D721Med (cell line): ENCODE data around the gene PGAP3.

Experiments
- DNase-seq: peaks from one replicate; pipeline ENCODE4 v3.0.0; 2011; ENCODE audit warnings: low spot score; ENCODE audit not compliant: insufficient read length
- FAIRE-seq: peaks from 2 replicates; lab custom pipeline; 2011; peaks lifted over from hg19 to GRCh38; lab: Jason Lieb, UNC
- TF ChIP-seq, protein P1 (sequence below): IDR thresholded peaks from 2 replicates; pipeline ENCODE4 v1.5.1; 2012; ENCODE audit warnings: mild to moderate bottlenecking, control low read depth; ENCODE audit not compliant: insufficient read depth; ENCODE audit errors: missing control alignments

The PGAP3 gene

DNA sequence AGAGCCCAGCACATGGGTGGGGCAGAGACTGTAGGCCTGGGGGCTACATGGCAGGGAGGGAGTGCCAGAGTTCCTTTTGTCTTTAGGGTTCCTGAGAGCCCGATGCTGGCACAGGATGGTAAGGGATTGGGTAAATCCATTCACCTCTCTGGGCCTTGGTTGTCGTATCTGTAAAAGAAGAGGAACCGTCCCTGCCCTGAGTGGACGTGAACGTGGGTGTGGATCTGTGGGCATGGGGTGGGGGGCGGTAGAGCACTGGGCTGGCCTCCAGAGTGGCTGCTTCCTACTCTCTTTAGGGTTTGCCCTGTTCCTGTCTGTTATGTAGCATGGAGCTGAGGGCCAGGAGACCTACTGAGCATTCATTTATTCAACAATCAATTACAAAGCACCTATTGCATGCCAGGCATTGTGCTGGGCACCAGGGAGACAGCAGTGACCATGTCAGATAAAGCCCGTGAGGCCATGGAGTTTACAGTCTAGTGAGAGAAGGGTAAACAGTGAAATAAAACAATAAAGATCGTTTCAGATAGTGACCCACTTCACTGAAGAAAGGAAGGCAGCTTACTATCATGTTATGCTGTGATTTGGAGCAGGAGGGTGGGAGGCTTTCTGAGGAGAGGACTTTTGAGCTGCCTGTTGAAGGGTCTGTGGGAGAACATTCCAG, 35.8 kb downstream of the PGAP3 start:
- no peak for FAIRE-seq
- TF ChIP-seq, protein P1, sequence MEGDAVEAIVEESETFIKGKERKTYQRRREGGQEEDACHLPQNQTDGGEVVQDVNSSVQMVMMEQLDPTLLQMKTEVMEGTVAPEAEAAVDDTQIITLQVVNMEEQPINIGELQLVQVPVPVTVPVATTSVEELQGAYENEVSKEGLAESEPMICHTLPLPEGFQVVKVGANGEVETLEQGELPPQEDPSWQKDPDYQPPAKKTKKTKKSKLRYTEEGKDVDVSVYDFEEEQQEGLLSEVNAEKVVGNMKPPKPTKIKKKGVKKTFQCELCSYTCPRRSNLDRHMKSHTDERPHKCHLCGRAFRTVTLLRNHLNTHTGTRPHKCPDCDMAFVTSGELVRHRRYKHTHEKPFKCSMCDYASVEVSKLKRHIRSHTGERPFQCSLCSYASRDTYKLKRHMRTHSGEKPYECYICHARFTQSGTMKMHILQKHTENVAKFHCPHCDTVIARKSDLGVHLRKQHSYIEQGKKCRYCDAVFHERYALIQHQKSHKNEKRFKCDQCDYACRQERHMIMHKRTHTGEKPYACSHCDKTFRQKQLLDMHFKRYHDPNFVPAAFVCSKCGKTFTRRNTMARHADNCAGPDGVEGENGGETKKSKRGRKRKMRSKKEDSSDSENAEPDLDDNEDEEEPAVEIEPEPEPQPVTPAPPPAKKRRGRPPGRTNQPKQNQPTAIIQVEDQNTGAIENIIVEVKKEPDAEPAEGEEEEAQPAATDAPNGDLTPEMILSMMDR, result no peak

DNA sequence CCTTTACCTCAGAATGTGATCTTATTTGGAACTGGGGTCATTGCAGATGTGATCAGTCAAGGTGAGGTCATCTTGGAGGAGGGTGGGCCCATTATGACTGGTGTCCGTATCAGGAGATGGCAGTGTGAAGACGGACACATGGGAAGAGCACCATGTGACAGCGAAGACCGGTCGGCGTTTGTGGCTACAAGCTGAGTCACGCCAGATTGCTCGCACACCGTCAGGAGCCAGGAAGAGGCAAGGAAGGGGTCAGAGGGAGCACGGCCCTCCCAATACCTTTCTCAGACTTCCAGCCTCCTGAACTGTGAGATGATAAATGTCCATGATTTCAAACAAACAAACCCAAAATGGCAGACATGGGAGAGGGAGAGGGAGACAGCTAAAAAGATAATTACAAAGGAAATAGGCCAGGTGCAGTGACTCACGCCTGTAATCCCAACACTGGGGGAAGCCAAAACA, 37.7 kb downstream of the PGAP3 start:
- no peak for FAIRE-seq
- TF ChIP-seq, protein P1, result no peak
- DNase-seq, result no peak

More for the DNA sequence above, 35.8 kb downstream of the PGAP3 start:
- no peak for DNase-seq

DNA sequence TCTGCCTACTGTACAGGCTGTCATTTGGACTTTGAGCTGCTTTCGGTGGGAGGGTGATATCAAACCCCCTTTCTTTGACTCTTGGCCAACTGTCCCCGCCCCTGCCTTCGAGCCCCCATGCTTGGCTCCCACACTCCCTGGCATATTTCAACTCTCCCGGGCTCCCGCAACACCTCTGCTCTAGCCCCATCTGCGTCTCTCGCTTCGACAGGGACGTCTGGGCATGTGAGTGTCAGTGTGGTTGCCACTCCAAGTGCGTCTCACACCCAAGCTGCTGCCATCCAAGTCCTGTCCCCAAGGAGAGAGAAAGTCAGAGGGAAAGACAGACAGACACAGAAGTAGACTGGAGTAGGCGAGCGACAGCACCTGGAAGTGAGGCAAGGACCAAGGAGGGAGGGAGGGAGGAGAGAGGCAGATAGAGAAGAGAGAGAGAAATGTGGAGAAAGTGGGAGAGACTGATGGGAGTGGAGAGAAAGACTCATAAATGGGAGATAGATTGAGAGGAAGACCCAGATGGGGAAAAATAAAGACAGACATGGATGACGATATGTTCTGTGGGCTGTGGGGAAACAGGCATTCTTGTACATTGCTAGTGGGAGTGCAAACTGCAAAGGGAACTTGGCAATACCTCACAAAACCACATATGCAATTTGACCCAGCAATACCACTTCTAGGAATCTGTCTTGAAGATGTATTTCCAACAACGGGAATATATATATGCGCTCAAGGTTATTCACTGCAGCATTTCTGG, 39.1 kb downstream of the PGAP3 start:
- FAIRE-seq (no peak), DNase-seq (no peak)
- TF ChIP-seq, protein P1, result no peak

DNA sequence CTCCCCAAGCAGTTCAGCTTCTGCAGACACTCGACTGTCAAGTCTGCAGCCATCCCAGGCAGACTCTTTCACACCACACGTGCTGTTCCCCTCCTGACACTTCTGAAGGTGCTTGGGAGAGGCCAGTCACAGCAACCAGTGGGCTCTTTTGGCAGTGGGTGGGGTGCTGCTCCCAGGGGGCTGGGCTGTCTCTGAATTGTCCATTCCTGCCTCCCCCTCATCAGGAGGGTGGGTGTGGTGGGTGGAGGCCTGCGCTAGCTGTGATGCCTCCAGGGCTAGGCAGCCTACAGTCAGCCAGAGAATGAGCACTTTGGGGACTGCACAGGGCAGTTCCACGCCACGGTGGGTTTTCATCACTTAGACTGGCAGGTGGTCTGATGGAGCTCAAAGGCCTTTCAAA, 40.6 kb downstream of the PGAP3 start:
- TF ChIP-seq, protein P1, result no peak
- FAIRE-seq, result no peak
- no peak for DNase-seq

DNA sequence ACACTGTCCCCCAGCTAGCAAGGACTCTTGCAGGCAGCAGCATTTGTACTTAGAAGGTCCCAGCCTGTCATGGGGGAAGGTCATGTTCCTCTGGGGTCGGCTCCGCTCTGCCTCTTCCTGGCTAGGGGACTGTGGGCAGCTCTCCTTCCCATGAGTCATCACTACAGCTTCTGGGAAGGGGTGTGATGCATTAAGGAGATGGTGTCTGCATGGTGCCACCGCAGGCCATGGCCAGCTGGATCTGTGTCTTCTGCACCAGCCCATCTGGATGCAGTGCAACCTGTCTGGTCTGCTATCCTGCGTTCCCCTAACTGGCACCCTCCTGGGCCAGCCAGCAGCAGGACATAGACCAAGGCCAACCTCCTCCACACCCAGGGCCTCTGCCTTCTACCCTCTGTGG, 44.6 kb downstream of the PGAP3 start:
- FAIRE-seq, result no peak
- no peak for DNase-seq
- TF ChIP-seq, protein P1, result no peak

DNA sequence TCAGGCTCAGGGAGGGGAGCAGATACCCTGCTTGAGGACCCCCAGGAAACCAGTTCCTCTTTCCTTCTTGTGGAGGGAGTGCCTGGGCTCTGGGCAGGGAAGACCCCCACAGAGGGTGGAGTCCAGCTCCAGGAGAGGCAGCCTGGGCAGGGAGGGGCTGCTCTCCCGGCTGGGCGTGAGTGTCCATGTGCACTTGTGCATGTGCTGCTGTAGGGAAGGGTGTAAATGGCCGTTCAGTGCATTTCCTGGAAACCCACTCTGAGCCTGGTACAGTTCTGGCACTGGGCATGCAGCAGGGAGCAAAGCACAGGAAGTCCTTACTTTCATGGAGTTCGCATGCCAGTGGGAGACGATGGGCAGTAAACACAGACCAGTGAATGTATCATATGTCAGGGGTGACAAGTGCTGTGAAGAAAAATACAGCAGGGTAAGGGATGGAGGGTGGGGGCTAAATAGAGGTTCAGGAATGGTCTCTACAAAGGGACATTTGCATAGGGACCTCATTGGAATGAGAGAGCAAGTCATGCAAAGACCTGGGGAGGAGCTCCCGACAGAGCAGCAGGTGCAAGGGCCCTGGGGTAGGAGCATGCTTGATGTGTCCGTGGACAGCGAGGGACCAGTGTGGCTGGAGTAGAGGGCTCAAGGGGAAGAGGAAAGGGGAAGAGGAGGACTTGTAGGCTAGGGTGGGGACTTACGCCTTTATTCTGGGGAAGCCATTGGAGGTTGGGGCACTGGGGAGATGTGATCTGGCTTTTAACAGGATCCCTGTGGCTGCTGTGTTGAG, 45.4 kb downstream of the PGAP3 start:
- FAIRE-seq, result no peak
- TF ChIP-seq, protein P1, result no peak
- no peak for DNase-seq
